ENCODE results near the gene P2RY6.
"Not testable (repeated sequence)": the region's sequence is repeated elsewhere in the genome, so short reads cannot be mapped to it uniquely, and the experiment has no call there.

P2RY6 gene

GRCh38 chr11:73262851-73263495 lies 9.2 kb upstream of the P2RY6 start:
- DNase-seq = no peak

- DNase-seq = no peak
These were observed 8.5 kb upstream of the P2RY6 start for GRCh38 chr11:73263640-73264039.

GRCh38 chr11:73265278-73265810 lies 6.8 kb upstream of the P2RY6 start:
- no peak for DNase-seq

GRCh38 chr11:73265853-73266645 lies 6.1 kb upstream of the P2RY6 start:
- DNase-seq = no peak

- DNase-seq = no peak
These were observed 5.5 kb upstream of the P2RY6 start for GRCh38 chr11:73266646-73267020.

- DNase-seq = no peak
These were observed 4.9 kb upstream of the P2RY6 start for GRCh38 chr11:73267122-73267846.

GRCh38 chr11:73267906-73268540 lies 4.1 kb upstream of the P2RY6 start:
- DNase-seq = no peak

GRCh38 chr11:73268671-73269271 lies 3.4 kb upstream of the P2RY6 start:
- no peak for DNase-seq

GRCh38 chr11:73269459-73270015 lies 2.6 kb upstream of the P2RY6 start:
- DNase-seq = no peak

GRCh38 chr11:73270016-73270854 lies 1.9 kb upstream of the P2RY6 start:
- no peak for DNase-seq

- DNase-seq = no peak
These were observed 1.2 kb upstream of the P2RY6 start for GRCh38 chr11:73270855-73271477.

- DNase-seq = not testable (repeated sequence)
These were observed 666 bp upstream of the P2RY6 start for GRCh38 chr11:73271478-73271865.

GRCh38 chr11:73272680-73273038 lies 521 bp downstream of the P2RY6 start:
- DNase-seq = no peak

- no peak for DNase-seq
These were observed 1.2 kb downstream of the P2RY6 start for GRCh38 chr11:73273222-73273895.

GRCh38 chr11:73274191-73274590 lies 2.1 kb downstream of the P2RY6 start:
- not testable (repeated sequence) for DNase-seq

- DNase-seq = no peak
These were observed 2.7 kb downstream of the P2RY6 start for GRCh38 chr11:73274722-73275380.

- no peak for DNase-seq
These were observed 3.2 kb downstream of the P2RY6 start for GRCh38 chr11:73275381-73275750.

- no peak for DNase-seq
These were observed 5.3 kb downstream of the P2RY6 start for GRCh38 chr11:73277467-73277866.

- DNase-seq = no peak
These were observed 8.5 kb downstream of the P2RY6 start for GRCh38 chr11:73280626-73281025.

GRCh38 chr11:73281201-73281741 lies 9.1 kb downstream of the P2RY6 start:
- DNase-seq = no peak

Measured in NK-92 treated with Interleukin-12 subunit alpha and Interleukin-12 subunit beta, amount 100 ng/mL, for 24 hours (cell line).